ENCODE data around the gene GPR179. TPM values are rescaled to one million over a fixed set of nuclear protein-coding genes. Genes with fewer than 3 reads are reported as not detected.

Gene GPR179
- total and polyA plus RNA-seq, 7 donors = 0.07 to 2.5 (median 0.70) TPM

DNA sequence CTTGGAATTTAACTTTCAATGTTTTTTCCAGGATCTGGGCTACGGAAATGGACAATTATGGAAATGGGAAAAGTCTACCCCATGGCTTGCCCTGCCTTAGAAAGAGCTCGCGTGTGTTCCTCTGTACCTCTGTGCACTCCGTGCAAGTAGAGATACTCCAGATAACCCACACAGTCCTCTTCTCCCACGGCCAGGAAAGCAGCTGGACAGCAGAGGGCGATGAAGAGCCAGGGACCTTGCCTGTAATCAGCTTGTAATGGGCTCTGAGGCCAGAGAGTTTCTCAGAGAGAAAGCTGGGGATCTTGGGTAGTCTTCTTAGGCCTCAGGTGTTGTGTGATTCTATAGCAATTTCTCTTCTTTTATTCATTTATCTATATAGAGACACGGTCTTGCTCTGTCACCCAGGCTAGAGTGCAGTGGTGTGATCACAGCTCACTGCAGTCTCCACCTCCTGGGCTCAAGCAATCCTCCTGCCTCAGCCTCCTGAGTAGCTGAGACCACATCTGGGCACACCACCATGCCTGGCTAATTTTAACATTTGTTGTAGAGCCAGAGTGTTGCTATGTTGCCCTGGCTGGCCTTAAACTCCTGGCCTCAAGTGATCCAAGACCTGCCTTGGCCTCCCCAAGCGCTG is 5.5 kb upstream of the GPR179 start:
- intact Hi-C loops (cut with DNase I) = loop anchor here (1.0 to 5.0 kb wide), 2 partner anchors 66 to 138 kb away; no protein-coding TSS in a partner anchor
- Histone ChIP-seq H3K27ac (peak overlapping the region; percentile 43), H3K4me1 (peaks cover 11% of the 10 kb centered on the region), H3K4me3 (no peak overlapping the region), H3K9me3 (no peaks in the 10 kb centered on the region), H3K27me3 (ENCODE audit: insufficient read depth in 3 of 3, low read length in 2 of 3) (no peaks in the 10 kb centered on the region), H3K36me3 (ENCODE audit: insufficient read depth in 1 of 2, low read depth in 1 of 2) (no peaks in the 10 kb centered on the region)
- 16 to 23% (median 20%) methylated on average over 8 of the region's 8 CpGs for WGBS, 3 donors
- peak; percentile 48 to 63 (median 56) for ATAC-seq
- TF ChIP-seq, protein P1, sequence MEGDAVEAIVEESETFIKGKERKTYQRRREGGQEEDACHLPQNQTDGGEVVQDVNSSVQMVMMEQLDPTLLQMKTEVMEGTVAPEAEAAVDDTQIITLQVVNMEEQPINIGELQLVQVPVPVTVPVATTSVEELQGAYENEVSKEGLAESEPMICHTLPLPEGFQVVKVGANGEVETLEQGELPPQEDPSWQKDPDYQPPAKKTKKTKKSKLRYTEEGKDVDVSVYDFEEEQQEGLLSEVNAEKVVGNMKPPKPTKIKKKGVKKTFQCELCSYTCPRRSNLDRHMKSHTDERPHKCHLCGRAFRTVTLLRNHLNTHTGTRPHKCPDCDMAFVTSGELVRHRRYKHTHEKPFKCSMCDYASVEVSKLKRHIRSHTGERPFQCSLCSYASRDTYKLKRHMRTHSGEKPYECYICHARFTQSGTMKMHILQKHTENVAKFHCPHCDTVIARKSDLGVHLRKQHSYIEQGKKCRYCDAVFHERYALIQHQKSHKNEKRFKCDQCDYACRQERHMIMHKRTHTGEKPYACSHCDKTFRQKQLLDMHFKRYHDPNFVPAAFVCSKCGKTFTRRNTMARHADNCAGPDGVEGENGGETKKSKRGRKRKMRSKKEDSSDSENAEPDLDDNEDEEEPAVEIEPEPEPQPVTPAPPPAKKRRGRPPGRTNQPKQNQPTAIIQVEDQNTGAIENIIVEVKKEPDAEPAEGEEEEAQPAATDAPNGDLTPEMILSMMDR (IDR thresholded peaks at IDR 0.05) = peak; percentile 94
- peak; percentile 86 to 89 for DNase-seq

DNA sequence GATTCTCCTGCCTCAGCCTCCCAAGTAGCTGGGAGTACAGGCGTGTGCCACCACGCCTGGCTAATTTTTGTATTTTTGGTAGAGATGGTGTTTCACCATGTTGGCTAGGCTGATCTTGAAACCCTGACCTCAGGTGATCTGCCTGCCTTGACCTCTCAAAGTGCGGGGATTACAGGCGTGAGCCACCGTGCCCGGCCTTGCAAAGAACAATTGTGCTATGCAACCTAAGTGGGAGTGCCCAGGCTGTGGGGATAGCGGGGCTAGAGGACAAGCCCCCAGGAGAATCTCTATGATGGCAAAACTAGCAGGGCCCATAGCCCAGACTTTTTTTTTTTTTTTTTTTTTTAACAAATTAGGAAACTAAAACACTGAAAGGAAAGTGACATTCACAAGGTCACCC is 2.0 kb upstream of the GPR179 start:
- 91 to 95% (median 91%) methylated on average over 7 of the region's 7 CpGs for WGBS, 3 donors
- Histone ChIP-seq H3K36me3 (ENCODE audit: insufficient read depth in 1 of 2, low read depth in 1 of 2) (no peaks in the 10 kb centered on the region), H3K9me3 (no peaks in the 10 kb centered on the region), H3K4me1 (no peaks in the 10 kb centered on the region), H3K4me3 (no peak overlapping the region), H3K27ac (no peak overlapping the region), H3K27me3 (ENCODE audit: insufficient read depth in 3 of 3, low read length in 2 of 3) (no peaks in the 10 kb centered on the region)
- intact Hi-C loops (cut with DNase I) = loop anchor here in 1 of 2 donors (5.0 kb wide), 1 partner anchor 142 kb away; no protein-coding TSS in a partner anchor
- no peak for DNase-seq
- TF ChIP-seq, protein P1 (IDR thresholded peaks at IDR 0.05) = no peak
- no peak for ATAC-seq

DNA sequence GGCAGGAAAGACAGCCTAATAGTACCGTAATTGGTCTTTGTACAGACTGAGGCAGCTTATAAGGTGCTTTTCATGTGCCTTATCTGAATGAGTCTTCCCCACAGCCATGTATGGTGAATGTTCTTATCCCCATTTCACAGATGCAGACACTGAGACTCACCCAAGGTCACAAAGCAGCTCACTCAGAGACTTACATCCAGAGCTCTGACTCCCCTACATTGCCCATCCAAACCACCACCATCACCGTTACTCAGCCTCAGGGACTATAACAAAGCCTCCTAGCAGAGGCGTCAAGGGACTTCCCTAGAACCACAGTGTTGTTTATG is 627 bp upstream of the GPR179 start:
- Histone ChIP-seq H3K4me3 (no peak overlapping the region), H3K4me1 (no peaks in the 10 kb centered on the region), H3K9me3 (no peaks in the 10 kb centered on the region), H3K27ac (no peak overlapping the region), H3K27me3 (ENCODE audit: insufficient read depth in 3 of 3, low read length in 2 of 3) (no peaks in the 10 kb centered on the region), H3K36me3 (ENCODE audit: insufficient read depth in 1 of 2, low read depth in 1 of 2) (no peaks in the 10 kb centered on the region)
- DNase-seq (no peak), ATAC-seq (no peak)
- TF ChIP-seq, protein P1 (IDR thresholded peaks at IDR 0.05) = no peak
- 78 to 87% (median 86%) methylated on average over 3 of the region's 3 CpGs for WGBS, 3 donors
- intact Hi-C loops (cut with DNase I) = no loop called here

DNA sequence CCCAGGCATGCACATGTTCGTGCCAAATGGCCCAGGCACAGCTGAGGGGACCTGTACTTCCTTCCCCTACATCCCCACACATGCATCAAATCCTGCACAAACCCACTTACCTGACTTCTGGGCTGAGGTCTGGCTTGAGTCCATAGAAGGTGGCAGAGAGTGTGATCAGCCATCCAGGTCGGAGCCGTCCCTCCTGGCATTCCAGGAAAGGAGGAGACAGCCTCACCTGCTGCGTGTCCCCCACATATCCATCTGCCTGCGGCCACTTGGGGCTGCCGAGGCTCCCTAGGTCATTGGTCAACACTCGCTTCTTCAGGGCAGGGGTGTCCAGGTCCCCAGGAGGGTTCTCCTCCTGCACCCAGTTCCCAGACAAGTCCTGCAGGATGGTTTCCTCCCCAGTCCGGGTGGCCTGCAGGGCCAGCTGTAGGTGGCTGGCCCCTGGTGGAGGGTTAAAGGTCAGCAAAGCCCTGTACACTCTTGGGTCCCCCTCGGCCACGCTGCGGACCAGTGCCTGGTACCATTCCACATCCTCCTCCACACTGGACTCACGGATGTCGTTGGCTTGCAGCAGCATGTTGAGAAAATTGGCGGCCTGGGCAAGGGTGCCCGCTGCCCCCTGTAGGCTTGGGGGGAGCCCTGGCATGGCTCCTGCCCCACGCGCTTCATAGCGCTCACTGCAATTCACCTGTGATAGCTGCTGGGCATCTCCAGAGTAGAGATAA is 709 bp downstream of the GPR179 start:
- no peaks in the 10 kb centered on the region for H3K9me3 ChIP-seq
- H3K4me3 ChIP-seq = no peak overlapping the region
- intact Hi-C loops (cut with DNase I) = no loop called here
- H3K27ac ChIP-seq = no peak overlapping the region
- DNase-seq (no peak), ATAC-seq (no peak)
- H3K27me3 ChIP-seq (ENCODE audit: insufficient read depth in 3 of 3, low read length in 2 of 3) = no peaks in the 10 kb centered on the region
- TF ChIP-seq, protein P1 (IDR thresholded peaks at IDR 0.05) = no peak
- H3K4me1 ChIP-seq = no peaks in the 10 kb centered on the region
- H3K36me3 ChIP-seq (ENCODE audit: insufficient read depth in 1 of 2, low read depth in 1 of 2) = no peaks in the 10 kb centered on the region
- WGBS, 3 donors = 86 to 90% (median 89%) methylated on average over 18 of the region's 18 CpGs

All from psoas muscle (tissue), 8 donors.